Kasumi-1 (cell line): ENCODE data around the gene INPP5A.
"Not testable (repeated sequence)": the region's sequence is repeated elsewhere in the genome, so short reads cannot be mapped to it uniquely, and the experiment has no call there.

Experiments
- DNase-seq, 2 experiments: peaks; one replicate each; lab custom pipeline; 2025; lab: John Stamatoyannopoulos, UW

The INPP5A gene

GRCh38 chr10:132677096-132677472 lies 139.5 kb downstream of the INPP5A start:
- DNase-seq: no peak

DNA sequence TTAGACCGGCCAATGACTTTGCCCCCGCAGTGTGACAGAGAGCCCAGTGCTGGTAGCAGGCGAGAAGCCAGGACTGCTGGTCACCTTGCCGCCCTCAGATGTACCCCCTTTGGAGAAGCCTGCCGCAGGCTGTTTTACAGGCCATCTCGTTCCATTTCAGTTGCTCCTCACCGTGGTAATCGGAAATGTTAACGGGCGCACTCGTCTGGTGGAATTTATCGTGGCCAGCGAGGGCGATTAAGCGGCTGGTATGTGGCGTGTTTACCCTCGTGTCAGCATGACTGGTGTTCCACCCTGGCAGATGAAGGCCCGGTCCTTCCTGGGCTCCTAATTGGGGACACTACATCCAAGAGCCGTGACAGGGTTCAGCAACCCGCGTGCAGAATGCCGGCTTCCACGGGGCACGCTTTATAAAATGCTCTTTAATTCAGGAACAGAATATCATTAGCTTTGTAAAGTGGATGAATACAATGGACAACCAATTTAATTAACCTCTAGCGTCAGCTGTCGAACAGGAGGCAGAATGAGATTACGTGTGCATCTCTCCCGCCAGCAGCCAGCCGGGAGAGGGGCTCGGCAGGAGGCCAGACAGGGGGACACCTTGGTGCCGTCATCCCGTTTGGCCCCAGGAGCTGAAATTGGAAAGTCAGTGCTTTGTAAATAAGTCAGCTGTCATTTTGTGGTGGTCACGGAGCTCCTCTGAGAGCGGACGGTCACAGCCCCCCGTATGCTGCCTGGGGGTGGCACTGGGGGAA lies 140.1 kb downstream of the INPP5A start:
- DNase-seq: no peak

- no peak for DNase-seq
Observed at GRCh38 chr10:132678436-132679216, 141.0 kb downstream of the INPP5A start.

GRCh38 chr10:132679217-132679595 lies 141.6 kb downstream of the INPP5A start:
- DNase-seq: no peak

DNA sequence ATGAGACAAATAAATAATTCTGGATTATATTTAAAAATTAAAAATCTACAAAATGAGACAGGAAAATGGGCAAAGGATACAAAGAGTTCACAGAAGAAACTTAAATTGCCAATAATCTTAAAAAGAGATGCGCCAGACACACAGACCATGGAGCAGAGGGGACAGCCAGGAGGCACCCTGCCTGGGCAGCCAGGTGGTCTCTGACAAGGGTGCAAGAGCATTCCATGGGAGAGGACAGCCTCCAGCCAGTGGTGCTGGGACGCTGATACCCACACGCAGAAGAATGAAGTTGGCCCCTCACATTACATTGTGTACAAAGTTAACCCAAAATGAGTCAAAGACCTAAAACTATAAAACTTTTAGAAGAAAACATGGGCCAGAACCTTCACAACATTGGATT lies 142.1 kb downstream of the INPP5A start:
- DNase-seq: no peak

GRCh38 chr10:132680741-132681140 lies 143.2 kb downstream of the INPP5A start:
- DNase-seq: not testable (repeated sequence)

- no peak for DNase-seq
Observed at GRCh38 chr10:132681858-132682755, 144.5 kb downstream of the INPP5A start.

GRCh38 chr10:132684164-132684891 lies 146.7 kb downstream of the INPP5A start:
- peak; percentile 49 for DNase-seq

- peak in 1 of 2 experiments; percentile 16 for DNase-seq
Observed at GRCh38 chr10:132685101-132685891, 147.7 kb downstream of the INPP5A start.

- DNase-seq: no peak
Observed at GRCh38 chr10:132685921-132686680, 148.5 kb downstream of the INPP5A start.

DNA sequence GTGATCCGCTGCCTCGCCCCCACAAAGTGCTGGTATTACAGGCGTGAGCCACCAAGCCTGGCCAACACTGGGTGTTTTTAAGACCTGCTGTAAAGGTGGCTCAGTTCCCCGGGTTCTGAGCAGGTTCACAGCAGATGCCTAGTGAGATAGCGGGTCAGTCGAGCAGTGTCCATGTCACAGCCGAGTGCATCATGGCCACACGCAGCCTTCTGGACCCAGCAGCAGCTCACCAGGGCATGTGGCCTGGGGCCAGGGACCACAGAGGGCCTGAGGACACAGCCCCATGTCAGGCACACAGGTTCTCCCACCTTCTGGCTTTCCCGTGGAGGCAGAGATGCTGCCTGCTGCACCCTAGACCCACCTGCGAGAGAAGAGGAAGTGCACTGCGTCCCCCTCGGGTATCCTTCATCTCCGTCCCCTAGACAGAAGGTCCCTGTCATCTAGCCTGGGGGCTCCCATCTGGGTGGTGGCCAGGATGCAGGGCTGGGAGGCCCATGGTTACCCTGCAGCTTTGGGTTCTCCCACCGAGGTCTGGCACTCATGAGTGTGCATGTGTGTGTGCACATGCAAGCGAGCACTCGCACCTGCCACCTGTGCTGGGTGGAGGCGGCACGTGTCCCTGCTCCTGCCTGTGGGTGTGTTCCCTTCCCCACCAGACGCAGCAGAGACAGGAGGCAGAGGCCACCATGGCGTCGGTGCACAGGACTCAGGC lies 149.8 kb downstream of the INPP5A start:
- DNase-seq: no peak

DNA sequence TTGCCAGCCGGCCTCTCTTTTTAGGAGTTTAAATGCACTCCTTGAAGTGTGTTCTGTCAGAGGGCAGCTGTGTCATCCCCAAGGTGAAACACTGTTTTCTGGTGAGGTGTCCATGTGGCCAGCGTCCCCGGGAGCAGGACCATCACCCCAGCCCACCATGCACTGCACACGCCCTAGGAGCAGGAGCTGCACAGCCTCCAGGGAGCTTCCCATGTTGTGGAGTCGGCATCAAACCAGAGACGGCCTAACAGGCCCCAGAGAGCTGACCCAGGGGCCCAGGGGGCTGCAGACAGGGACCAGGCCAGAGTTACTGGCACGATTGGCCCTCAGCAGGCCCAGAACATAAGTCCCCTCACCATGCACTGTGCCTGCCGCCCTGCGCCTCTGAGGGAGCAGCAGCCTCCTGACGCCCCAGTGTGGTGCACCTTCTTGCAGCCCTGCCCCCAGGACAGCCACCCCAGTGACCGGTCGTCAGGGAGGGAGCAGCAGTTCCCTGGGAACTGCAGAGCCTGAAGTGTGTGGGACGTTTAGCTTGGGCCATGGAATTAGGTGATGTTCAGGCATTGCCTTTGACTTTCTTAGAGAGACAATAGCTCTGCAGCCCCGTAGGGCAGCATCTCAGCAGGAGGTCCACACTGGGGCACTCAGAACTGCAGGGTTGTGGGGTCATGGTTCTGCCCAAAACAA lies 150.4 kb downstream of the INPP5A start:
- DNase-seq: no peak

DNA sequence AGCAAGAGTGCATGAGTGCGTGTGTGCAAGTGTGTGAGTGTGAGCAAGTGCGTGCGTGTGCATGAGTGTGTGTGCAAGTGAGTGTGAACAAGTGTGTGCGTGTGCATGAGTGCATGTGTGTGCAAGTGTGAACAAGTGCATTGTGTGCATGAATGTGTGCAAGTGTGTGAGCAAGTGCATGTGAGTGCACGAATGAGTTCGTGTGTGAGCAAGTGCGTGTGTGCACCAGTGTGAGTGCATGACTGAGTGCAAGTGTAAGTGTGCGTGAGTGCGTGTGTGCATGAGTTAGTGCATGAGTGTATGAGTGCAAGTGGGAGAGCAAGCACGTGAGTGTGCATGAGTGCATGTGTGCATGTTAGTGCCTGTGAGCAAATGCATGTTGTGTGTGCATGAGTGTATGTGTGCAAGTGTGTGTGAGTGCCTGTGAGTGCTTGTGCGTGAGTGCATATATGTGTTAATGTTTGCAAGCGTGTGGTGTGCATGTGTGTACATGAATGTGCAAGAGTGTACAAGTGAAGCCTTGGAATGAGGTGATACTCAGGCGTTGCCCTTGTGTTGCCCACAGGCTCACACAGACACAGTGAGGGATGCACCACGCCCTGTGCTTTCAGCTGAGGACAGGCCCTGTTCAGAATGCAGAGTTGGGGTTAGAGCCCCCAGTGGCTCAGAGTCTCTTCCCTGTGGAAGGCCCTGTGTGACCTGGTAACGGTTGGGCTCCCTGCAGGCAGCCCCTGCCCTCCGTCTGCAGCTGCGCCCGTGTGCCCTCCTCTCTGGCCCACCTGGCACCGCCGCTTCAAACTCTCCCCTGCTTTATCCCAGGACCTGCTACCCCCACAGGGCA lies 151.2 kb downstream of the INPP5A start:
- no peak for DNase-seq

DNA sequence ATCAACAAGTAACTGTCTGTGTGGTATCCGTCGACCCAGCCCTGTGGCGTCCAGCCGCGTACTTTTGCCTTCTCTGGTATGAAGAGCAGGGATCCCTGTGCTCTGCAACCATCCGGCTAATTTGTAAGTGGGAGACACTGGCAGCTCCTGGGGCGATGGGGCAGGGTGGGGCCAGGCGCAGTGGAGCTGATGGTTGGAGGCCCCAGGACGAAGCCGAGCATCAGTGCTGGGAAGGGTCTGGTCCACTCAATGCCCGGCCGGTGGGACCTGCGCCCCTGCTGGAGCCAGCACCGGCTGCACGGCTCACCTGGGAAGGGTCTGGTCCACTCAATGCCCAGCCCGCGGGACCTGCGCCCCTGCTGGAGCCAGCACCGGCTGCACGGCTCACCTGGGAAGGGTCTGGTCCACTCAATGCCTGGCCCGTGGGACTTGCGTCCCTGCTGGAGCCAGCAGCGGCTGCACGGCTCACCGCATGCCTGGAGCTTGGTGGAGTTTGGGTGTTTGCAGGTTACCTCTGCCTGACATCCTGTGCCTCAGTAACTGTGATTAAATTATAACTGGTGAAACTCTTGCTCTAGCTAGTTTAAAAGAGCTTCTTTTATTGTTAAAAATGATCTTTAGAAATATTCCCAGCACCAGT lies 152.3 kb downstream of the INPP5A start:
- DNase-seq: no peak

GRCh38 chr10:132690401-132690800 lies 152.8 kb downstream of the INPP5A start:
- DNase-seq: no peak

DNA sequence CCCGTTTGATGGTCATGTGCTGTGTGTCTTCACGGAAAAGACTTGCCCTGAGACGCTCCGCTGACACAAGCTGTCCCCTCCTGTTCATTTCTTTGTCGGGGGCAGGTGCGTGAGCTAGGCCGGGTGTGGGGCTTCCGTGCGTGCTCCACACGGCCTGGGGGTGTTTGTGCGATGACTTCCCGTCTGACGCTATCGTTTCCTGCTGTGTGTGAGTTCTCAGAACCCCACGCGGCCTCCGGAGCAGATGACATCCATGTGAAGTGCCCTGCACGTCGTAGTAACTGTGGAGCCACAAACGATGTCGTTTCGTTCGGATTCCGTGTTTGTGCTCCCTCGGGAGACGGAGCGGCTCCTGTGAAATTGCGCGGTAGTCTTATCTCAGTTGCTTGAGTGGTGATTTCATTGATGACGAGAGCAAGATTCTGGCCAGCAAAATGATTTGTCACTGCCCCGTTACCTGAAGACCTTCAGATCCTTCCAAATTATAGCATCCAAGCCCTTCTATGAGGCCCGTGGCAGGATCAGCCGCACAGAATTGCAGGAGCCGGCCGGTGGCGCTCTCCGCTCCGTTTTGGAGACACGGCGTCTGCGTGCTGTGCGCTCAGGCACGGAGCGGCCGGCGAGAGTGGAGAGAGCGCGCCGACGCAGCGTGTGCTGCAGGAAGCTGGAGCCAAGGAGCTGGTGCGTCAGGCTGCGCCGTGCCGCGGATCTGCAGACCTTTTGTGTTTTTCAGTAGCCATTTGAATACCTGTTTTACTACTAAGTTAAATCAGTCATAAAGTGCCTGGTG lies 153.4 kb downstream of the INPP5A start:
- DNase-seq: no peak

DNA sequence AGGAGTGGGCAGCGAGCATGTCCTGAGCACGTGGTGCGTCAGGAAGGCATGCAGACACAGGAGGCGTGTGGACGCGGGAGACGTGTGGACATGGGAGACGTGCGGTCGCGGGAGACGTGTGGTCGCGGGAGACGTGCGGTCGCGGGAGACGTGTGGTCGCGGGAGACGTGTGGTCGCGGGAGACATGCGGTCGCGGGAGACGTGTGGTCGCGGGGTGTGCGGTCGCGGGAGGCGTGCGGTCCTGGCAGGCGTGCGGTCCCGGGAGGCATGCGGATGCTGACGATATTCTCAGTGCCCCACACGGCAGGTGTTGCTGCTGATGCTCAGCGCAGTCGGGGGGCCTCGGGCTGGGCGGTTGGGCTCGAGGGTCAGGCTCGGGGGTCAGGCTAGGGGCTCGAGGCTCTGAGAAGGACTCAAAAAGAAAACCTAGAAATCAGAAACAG lies 154.1 kb downstream of the INPP5A start:
- no peak for DNase-seq
